DMS 273 (cell line): ENCODE data around the gene UQCC5.

Experiments
- DNase-seq: peaks from one replicate; lab custom pipeline; 2025; ENCODE audit not compliant: unreplicated experiment; lab: John Stamatoyannopoulos, UW

UQCC5 gene

GRCh38 chr3:52558436-52558835, 22.0 kb downstream of the UQCC5 start:
- DNase-seq = no peak

GRCh38 chr3:52561028-52561747, 24.8 kb downstream of the UQCC5 start:
- no peak for DNase-seq

- no peak for DNase-seq
These were observed 27.6 kb downstream of the UQCC5 start for GRCh38 chr3:52563984-52564383.

GRCh38 chr3:52568069-52568468, 31.7 kb downstream of the UQCC5 start:
- DNase-seq = no peak

- no peak for DNase-seq
These were observed 33.7 kb downstream of the UQCC5 start for GRCh38 chr3:52570076-52570475.

GRCh38 chr3:52572221-52572620, 35.8 kb downstream of the UQCC5 start:
- no peak for DNase-seq

DNA sequence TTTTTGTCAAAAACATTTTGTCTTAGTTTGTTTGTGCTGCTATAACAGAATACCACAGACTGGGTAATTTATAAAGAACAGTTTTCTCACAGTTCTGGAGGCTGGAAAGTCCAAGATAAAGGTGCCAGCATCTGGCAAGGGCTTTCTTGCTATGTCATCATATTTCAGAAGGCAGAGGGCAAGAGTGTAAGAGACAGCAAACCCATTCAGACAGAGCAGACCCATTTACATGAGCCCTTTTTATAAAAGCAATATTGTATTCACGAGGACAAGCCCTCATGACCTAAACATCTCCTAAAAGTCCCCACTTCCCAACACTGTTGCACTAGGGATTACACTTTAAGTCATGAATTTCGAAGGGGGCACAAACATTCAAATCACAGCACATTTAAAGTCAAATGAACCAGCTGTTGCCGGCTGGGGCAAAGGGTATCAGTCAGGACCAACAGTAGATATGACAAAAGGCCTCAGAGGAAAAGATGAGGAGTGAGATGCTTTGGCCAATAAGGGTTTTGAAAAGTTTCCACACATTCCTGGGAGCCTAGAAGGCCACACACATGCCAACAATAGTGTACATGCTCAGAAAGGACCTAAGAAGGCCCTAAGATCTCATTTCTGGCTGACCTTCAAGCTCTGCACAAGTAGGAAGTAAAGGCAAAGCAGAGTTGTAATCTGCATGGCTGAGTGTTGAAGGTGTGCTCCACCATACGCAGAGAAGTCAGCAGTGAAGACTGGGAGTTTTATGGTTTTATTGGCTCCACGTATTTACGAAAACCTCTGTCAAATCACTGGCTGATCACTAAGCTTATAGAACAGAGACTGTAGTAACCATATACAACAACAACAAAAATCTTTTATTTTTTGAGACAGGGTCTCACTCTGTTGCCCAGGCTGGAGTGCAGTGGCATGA, 37.9 kb downstream of the UQCC5 start:
- no peak for DNase-seq
